Diencephalon (tissue), 1 donor: ENCODE measurements around the gene FBXO27. TPM values are rescaled to one million over a fixed set of nuclear protein-coding genes. Genes with fewer than 3 reads are reported as not detected.

Experiments used
- total RNA-seq: library from RNA; depleted of rRNA; stranded (reverse); fragments of >200 nt; gene quantifications from one replicate; pipeline ENCODE4 v1.2.3, GENCODE V29; 2014

The FBXO27 gene
- total RNA-seq, result 10.4 TPM

GRCh38 chr19:39032063-39032918, at the start of gene FBXO27:
TSS of gene FBXO27 (minus strand) at chr19:39032549. CDS start at chr19:39032227, 322 bp downstream.

GRCh38 chr19:38975214-38975860, 57.0 kb downstream of the FBXO27 start, which contains the start of gene FBXO17:
TSS of gene FBXO17 (minus strand) at chr19:38975742. CDS start at chr19:38950319, 25,423 bp downstream.

Other genes starting within 250 kb of the FBXO27 start
- gene LGALS7B, start 243.3 kb downstream of the FBXO27 start, total RNA-seq, result not detected
- 0.69 TPM for gene LGALS4, start 219.6 kb downstream of the FBXO27 start, total RNA-seq
- gene ECH1, start 200.8 kb downstream of the FBXO27 start, total RNA-seq, result 47.1 TPM
- 273 TPM for gene HNRNPL, start 182.6 kb downstream of the FBXO27 start, total RNA-seq
- gene RINL, start 154.3 kb downstream of the FBXO27 start, total RNA-seq, result 14.1 TPM
- 98.7 TPM for gene SIRT2, start 132.9 kb downstream of the FBXO27 start, total RNA-seq
- 4.8 TPM for gene NFKBIB, start 132.6 kb downstream of the FBXO27 start, total RNA-seq
- 0.69 TPM for gene CCER2, start 120.4 kb downstream of the FBXO27 start, total RNA-seq
- gene SARS2, start 101.8 kb downstream of the FBXO27 start, total RNA-seq, result 9.0 TPM
- gene MRPS12, start 101.6 kb downstream of the FBXO27 start, total RNA-seq, result 17.8 TPM
- 4.6 TPM for gene FBXO17, start 56.8 kb downstream of the FBXO27 start, total RNA-seq
- not detected for gene ACP7, start 51.8 kb upstream of the FBXO27 start, total RNA-seq
- gene PAK4, start 93.2 kb upstream of the FBXO27 start, total RNA-seq, result 2.5 TPM
- 0.23 TPM for gene NCCRP1, start 164.4 kb upstream of the FBXO27 start, total RNA-seq
- gene SYCN, start 171.7 kb upstream of the FBXO27 start, total RNA-seq, result not detected
- not detected for gene IFNL3, start 212.5 kb upstream of the FBXO27 start, total RNA-seq
- gene IFNL4, start 216.3 kb upstream of the FBXO27 start, total RNA-seq, result not detected
- gene IFNL2, start 235.8 kb upstream of the FBXO27 start, total RNA-seq, result not detected